Nucleus accumbens (tissue), 56 donors: ENCODE measurements around the gene FAM20C.

Experiments used
- DNase-seq, 56 donors: peaks; one replicate each; lab custom pipeline; 2025; lab: John Stamatoyannopoulos, UW

Gene FAM20C

GRCh38 chr7:309586-310228 is 117.3 kb downstream of the FAM20C start:
- no peak for DNase-seq
